GM12892 (cell line): Measurements from ENCODE around the gene KTN1.

ENCODE experiments used
- POLR2A ChIP-seq: IDR thresholded peaks from 2 replicates; pipeline ENCODE4 v1.6.1; 2011; ENCODE audit warnings: low read depth, low read length, control low read depth
- POLR2AphosphoS5 ChIP-seq: IDR thresholded peaks from 2 replicates; pipeline ENCODE4 v1.6.1; 2011; ENCODE audit warnings: low read depth, low read length, control low read depth
- TAF1 ChIP-seq: IDR thresholded peaks from 2 replicates; pipeline ENCODE4 v1.6.1; 2011; ENCODE audit warnings: low read depth, mild to moderate bottlenecking, control low read depth, low read length, borderline replicate concordance

GRCh38 chr14:55710506-55711041 is 130.6 kb downstream of the KTN1 start:
- TF ChIP-seq POLR2A (no peak), TAF1 (no peak), POLR2AphosphoS5 (no peak)
